ENCODE data around the gene CAST.

DNA sequence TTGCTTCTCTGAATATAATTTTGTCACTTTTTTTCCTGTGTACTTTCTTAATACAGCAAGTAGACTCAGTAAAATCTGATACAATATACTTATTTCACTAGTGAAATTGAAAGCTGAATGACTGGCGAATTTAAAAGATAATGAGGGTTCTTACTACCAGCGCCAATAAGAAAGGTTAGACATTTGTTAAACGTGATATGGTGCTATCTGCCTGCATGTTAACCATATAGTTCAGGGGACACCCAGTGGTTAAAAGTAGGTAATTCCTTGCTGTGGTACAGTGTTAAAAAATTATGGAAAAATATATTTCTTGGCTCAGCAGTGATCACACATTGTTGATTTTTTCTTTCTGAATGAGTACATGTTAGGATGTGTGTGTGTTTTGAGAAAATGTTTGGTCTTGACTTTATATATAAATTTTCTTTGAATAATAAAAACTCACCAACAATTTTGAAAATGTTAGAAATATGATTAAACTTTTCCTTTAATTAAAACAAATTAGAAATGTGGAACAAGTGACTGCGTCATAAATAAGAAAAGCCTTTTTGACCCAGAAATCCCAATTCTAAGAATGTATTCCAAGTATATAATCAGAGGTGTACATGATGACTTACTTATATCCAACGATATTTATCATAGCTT, 25.8 kb downstream of the CAST start:
- TF ChIP-seq EZH2 (IDR thresholded peaks at IDR 0.05; ENCODE audit: insufficient read depth, low read length), result no peak
- TF ChIP-seq, protein P1, sequence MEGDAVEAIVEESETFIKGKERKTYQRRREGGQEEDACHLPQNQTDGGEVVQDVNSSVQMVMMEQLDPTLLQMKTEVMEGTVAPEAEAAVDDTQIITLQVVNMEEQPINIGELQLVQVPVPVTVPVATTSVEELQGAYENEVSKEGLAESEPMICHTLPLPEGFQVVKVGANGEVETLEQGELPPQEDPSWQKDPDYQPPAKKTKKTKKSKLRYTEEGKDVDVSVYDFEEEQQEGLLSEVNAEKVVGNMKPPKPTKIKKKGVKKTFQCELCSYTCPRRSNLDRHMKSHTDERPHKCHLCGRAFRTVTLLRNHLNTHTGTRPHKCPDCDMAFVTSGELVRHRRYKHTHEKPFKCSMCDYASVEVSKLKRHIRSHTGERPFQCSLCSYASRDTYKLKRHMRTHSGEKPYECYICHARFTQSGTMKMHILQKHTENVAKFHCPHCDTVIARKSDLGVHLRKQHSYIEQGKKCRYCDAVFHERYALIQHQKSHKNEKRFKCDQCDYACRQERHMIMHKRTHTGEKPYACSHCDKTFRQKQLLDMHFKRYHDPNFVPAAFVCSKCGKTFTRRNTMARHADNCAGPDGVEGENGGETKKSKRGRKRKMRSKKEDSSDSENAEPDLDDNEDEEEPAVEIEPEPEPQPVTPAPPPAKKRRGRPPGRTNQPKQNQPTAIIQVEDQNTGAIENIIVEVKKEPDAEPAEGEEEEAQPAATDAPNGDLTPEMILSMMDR (IDR thresholded peaks at IDR 0.05; ENCODE audit: insufficient read depth, low read depth, low read length), result peak; percentile 75

All from astrocyte (in vitro differentiated cells and primary cell).